ENCODE measurements around the gene SPAG8. TPM values are rescaled to one million over a fixed set of nuclear protein-coding genes. Genes with fewer than 3 reads are reported as not detected.

The SPAG8 gene
- total RNA-seq, 1 experiment from 2014 or later: 1.0 TPM

- H2AFZ ChIP-seq: no peak overlapping the region
- no peak overlapping the region for H3K27ac ChIP-seq
- no peaks in the 10 kb centered on the region for H3K27me3 ChIP-seq (ENCODE audit: insufficient read depth, low read depth)
- no peak overlapping the region for H3K4me3 ChIP-seq
- BruUV-seq (replicated peaks): no TSS peak
- intact Hi-C loops (cut with micrococcal nuclease; ENCODE audit: unreplicated experiment): no loop called here
- H3K4me2 ChIP-seq: no peak overlapping the region
- TF ChIP-seq, protein P1, sequence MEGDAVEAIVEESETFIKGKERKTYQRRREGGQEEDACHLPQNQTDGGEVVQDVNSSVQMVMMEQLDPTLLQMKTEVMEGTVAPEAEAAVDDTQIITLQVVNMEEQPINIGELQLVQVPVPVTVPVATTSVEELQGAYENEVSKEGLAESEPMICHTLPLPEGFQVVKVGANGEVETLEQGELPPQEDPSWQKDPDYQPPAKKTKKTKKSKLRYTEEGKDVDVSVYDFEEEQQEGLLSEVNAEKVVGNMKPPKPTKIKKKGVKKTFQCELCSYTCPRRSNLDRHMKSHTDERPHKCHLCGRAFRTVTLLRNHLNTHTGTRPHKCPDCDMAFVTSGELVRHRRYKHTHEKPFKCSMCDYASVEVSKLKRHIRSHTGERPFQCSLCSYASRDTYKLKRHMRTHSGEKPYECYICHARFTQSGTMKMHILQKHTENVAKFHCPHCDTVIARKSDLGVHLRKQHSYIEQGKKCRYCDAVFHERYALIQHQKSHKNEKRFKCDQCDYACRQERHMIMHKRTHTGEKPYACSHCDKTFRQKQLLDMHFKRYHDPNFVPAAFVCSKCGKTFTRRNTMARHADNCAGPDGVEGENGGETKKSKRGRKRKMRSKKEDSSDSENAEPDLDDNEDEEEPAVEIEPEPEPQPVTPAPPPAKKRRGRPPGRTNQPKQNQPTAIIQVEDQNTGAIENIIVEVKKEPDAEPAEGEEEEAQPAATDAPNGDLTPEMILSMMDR (conservative IDR thresholded peaks at IDR 0.05): no peak
- no peak for TF ChIP-seq EZH2 (IDR thresholded peaks at IDR 0.05; ENCODE audit: low read depth)
- no peaks in the 10 kb centered on the region for H3F3A ChIP-seq (ENCODE audit: insufficient read depth, low read depth)
- H3K9me2 ChIP-seq (ENCODE audit: insufficient read depth): no peaks in the 10 kb centered on the region
- no peaks in the 10 kb centered on the region for H3K79me2 ChIP-seq (ENCODE audit: low read depth)
- no peaks in the 10 kb centered on the region for H3K9me3 ChIP-seq (ENCODE audit: insufficient read depth, low read depth)
- CTCF ChIA-PET: interaction anchor here (0.7 kb wide), 1 partner anchor 463 kb away, joined by 3 read pairs; no protein-coding TSS in a partner anchor
- H3K4me1 ChIP-seq (replicated peaks; ENCODE audit: insufficient read depth): no peaks in the 10 kb centered on the region
- no peak for DNase-seq
- H3K36me3 ChIP-seq (ENCODE audit: low read depth): no peaks in the 10 kb centered on the region
- H4K20me1 ChIP-seq (ENCODE audit: insufficient read depth): no peaks in the 10 kb centered on the region
- POLR2A ChIA-PET (ENCODE audit: unreplicated experiment): no interaction called here
Observed at GRCh38 chr9:35852267-35852815, 40.3 kb upstream of the SPAG8 start.

DNA sequence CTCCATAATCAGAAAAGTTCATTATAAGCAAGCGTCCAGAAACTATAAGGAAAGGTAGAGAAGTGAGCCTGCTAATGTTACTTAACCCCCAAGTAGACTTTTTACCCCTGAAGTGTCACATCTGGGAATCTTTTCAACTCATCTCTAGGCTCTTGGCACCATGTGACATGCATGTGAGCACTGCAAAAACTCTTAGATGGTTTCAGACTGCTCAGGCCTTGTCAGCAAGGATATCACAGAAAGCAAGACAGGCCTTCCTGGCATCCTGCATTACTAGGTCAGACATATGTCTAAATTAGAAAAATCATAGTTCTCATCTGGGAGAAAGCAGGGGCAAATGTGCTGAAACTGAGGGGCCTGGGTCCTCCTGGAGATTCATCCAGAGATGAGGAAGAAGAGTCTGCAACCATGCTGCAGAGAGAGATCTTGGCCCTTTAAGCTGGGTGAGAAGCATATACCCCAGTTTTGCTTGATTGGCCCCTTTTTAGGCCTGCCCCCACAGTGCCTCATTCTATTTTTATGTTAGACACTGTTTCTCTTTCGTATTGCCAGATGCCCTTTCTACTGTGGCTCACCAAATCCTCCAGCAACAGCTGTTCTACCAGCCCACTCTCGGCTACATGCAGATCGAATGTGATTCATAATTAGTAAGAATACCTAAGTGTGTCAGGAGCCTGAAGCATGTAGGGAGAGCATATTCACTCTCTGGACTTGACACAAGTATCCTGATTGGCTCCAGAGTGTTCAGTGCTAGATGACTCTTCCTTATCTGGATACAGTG is 35.9 kb upstream of the SPAG8 start:
- no peaks in the 10 kb centered on the region for H3K79me2 ChIP-seq (ENCODE audit: low read depth)
- no peaks in the 10 kb centered on the region for H3K9me2 ChIP-seq (ENCODE audit: insufficient read depth)
- no peaks in the 10 kb centered on the region for H3K9me3 ChIP-seq (ENCODE audit: insufficient read depth, low read depth)
- no peaks in the 10 kb centered on the region for H3K36me3 ChIP-seq (ENCODE audit: low read depth)
- BruUV-seq (replicated peaks): no TSS peak
- POLR2A ChIA-PET (ENCODE audit: unreplicated experiment): no interaction called here
- no peak overlapping the region for H2AFZ ChIP-seq
- no peak overlapping the region for H3K4me2 ChIP-seq
- intact Hi-C loops (cut with micrococcal nuclease; ENCODE audit: unreplicated experiment): no loop called here
- peaks cover 18% of the 10 kb centered on the region for H3K4me1 ChIP-seq (replicated peaks; ENCODE audit: insufficient read depth)
- H3F3A ChIP-seq (ENCODE audit: insufficient read depth, low read depth): peaks cover 6% of the 10 kb centered on the region
- no peak overlapping the region for H3K27ac ChIP-seq
- CTCF ChIA-PET: no interaction called here
- DNase-seq: no peak
- H4K20me1 ChIP-seq (ENCODE audit: insufficient read depth): no peaks in the 10 kb centered on the region
- H3K4me3 ChIP-seq: no peak overlapping the region
- TF ChIP-seq EZH2 (IDR thresholded peaks at IDR 0.05; ENCODE audit: low read depth): no peak
- TF ChIP-seq, protein P1 (conservative IDR thresholded peaks at IDR 0.05): no peak
- H3K27me3 ChIP-seq (ENCODE audit: insufficient read depth, low read depth): no peaks in the 10 kb centered on the region

- Histone ChIP-seq H3K4me1 (replicated peaks; ENCODE audit: insufficient read depth) (peaks cover 18% of the 10 kb centered on the region), H3K4me3 (no peak overlapping the region), H2AFZ (no peak overlapping the region), H3K27me3 (ENCODE audit: insufficient read depth, low read depth) (no peaks in the 10 kb centered on the region), H3K79me2 (ENCODE audit: low read depth) (no peaks in the 10 kb centered on the region), H3K4me2 (0 out of 2 replicates have a peak overlapping the region, but pooled peaks have one; percentile 42), H3F3A (ENCODE audit: insufficient read depth, low read depth) (peaks cover 6% of the 10 kb centered on the region), H4K20me1 (ENCODE audit: insufficient read depth) (no peaks in the 10 kb centered on the region), H3K9me2 (ENCODE audit: insufficient read depth) (no peaks in the 10 kb centered on the region), H3K9me3 (ENCODE audit: insufficient read depth, low read depth) (no peaks in the 10 kb centered on the region), H3K36me3 (ENCODE audit: low read depth) (no peaks in the 10 kb centered on the region), H3K27ac (peak overlapping the region; percentile 64; the same call in 1 of the 2 replicates)
- CTCF ChIA-PET: no interaction called here
- TF ChIP-seq, protein P1 (conservative IDR thresholded peaks at IDR 0.05): no peak
- TF ChIP-seq EZH2 (IDR thresholded peaks at IDR 0.05; ENCODE audit: low read depth): no peak
- no TSS peak for BruUV-seq (replicated peaks)
- DNase-seq: no peak
- POLR2A ChIA-PET (ENCODE audit: unreplicated experiment): interaction anchor here (0.5 kb wide), 1 partner anchor 65 kb away, joined by 3 read pairs; no protein-coding TSS in a partner anchor
- intact Hi-C loops (cut with micrococcal nuclease; ENCODE audit: unreplicated experiment): no loop called here
Observed at GRCh38 chr9:35845824-35846771, 34.0 kb upstream of the SPAG8 start.

Measured in PC-9 (cell line).